ENCODE data around the gene DOC2B. TPM values are rescaled to one million over a fixed set of nuclear protein-coding genes. Genes with fewer than 3 reads are reported as not detected.

DOC2B gene
- polyA plus RNA-seq, 1 of the 3 experiments (the other 2 are of a cell fraction), result 0.16 TPM

DNA sequence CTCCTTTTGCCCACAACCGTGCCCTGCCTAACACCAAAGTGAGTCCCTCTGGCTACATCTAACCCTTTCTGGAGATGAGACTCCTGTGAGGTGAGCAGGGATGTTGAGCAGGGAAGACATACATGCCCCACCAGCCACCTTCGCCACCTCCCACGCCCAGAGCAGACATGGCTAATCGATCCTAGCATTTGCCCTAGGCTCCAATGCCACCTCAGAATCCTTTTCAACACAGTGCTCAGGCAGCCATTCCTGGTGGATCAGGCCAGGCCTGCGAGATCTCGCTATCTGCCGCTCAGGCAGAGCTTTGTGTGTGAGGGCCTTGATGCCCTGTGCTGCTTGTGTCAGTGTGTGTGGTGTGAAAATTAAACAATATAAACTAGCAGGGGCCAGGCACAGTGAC, 23.1 kb downstream of the DOC2B start:
- TF ChIP-seq GATA2 (CRISPR knock-in tag; IDR thresholded peaks at IDR 0.05) (no peak), EP300 (IDR thresholded peaks at IDR 0.05; ENCODE audit: borderline replicate concordance in 1 of 2, low read depth in 1 of 2, low read length in 1 of 2) (no peak), POLR2AphosphoS5 (IDR thresholded peaks at IDR 0.05; ENCODE audit: low read depth, low read length) (no peak), TAF1 (IDR thresholded peaks at IDR 0.05; ENCODE audit: borderline replicate concordance, low read depth, low read length) (no peak), MEF2A (IDR thresholded peaks at IDR 0.05; ENCODE audit: borderline replicate concordance, low read depth) (no peak), RXRA (IDR thresholded peaks at IDR 0.05; ENCODE audit: borderline replicate concordance, low read depth) (no peak), SMC3 (IDR thresholded peaks at IDR 0.05; ENCODE audit: low read depth, low read length) (no peak), MXI1 (IDR thresholded peaks at IDR 0.05; ENCODE audit: low read depth, low read length) (no peak), EZH2phosphoT487 (IDR thresholded peaks at IDR 0.05; ENCODE audit: borderline replicate concordance, low read depth) (no peak), YY1 (IDR thresholded peaks at IDR 0.05; ENCODE audit: low read depth) (no peak), RAD21 (IDR thresholded peaks at IDR 0.05; ENCODE audit: low read length) (no peak)
- TF ChIP-seq, protein P1, sequence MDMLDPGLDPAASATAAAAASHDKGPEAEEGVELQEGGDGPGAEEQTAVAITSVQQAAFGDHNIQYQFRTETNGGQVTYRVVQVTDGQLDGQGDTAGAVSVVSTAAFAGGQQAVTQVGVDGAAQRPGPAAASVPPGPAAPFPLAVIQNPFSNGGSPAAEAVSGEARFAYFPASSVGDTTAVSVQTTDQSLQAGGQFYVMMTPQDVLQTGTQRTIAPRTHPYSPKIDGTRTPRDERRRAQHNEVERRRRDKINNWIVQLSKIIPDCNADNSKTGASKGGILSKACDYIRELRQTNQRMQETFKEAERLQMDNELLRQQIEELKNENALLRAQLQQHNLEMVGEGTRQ (IDR thresholded peaks at IDR 0.05; ENCODE audit: borderline replicate concordance, low read depth, low read length), result no peak
- TF ChIP-seq, protein P2, sequence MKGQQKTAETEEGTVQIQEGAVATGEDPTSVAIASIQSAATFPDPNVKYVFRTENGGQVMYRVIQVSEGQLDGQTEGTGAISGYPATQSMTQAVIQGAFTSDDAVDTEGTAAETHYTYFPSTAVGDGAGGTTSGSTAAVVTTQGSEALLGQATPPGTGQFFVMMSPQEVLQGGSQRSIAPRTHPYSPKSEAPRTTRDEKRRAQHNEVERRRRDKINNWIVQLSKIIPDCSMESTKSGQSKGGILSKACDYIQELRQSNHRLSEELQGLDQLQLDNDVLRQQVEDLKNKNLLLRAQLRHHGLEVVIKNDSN (IDR thresholded peaks at IDR 0.05; ENCODE audit: borderline replicate concordance, low read depth), result no peak
- TF ChIP-seq, protein P3, sequence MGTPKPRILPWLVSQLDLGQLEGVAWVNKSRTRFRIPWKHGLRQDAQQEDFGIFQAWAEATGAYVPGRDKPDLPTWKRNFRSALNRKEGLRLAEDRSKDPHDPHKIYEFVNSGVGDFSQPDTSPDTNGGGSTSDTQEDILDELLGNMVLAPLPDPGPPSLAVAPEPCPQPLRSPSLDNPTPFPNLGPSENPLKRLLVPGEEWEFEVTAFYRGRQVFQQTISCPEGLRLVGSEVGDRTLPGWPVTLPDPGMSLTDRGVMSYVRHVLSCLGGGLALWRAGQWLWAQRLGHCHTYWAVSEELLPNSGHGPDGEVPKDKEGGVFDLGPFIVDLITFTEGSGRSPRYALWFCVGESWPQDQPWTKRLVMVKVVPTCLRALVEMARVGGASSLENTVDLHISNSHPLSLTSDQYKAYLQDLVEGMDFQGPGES (IDR thresholded peaks at IDR 0.05; ENCODE audit: low read depth, low read length), result no peak
- TF ChIP-seq, protein P4, sequence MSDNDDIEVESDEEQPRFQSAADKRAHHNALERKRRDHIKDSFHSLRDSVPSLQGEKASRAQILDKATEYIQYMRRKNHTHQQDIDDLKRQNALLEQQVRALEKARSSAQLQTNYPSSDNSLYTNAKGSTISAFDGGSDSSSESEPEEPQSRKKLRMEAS (IDR thresholded peaks at IDR 0.05; ENCODE audit: low read depth), result no peak
- Histone ChIP-seq H3F3A (replicated peaks; ENCODE audit: insufficient read depth) (no peaks in the 10 kb centered on the region), H3K9ac (no peak overlapping the region), H3K27ac (ENCODE audit: low read depth in 2 of 2, low read length in 1 of 2) (no peak overlapping the region), H3K27me3 (ENCODE audit: insufficient read depth) (no peaks in the 10 kb centered on the region; the same call in 1 of the 2 replicates), H4K20me1 (ENCODE audit: insufficient read depth) (no peaks in the 10 kb centered on the region), H3K4me1 (ENCODE audit: control insufficient read depth in 1 of 2, insufficient read depth in 2 of 2, low read depth in 1 of 2, low read length in 1 of 2) (no peaks in the 10 kb centered on the region), H2AFZ (ENCODE audit: low read depth) (no peak overlapping the region), H3K79me2 (ENCODE audit: insufficient read depth) (no peaks in the 10 kb centered on the region), H3K9me2 (no peaks in the 10 kb centered on the region), H3K4me3 (ENCODE audit: low read depth in 2 of 2, low read length in 1 of 2) (no peak overlapping the region), H3K4me2 (no peak overlapping the region), H3K36me3 (replicated peaks in 1 of 2; ENCODE audit: control insufficient read depth in 1 of 2, insufficient read depth in 2 of 2, low read length in 1 of 2) (no peaks in the 10 kb centered on the region), H3K9me3 (no peaks in the 10 kb centered on the region)
- WGBS (ENCODE audit: low lambda C conversion rate), result 47% methylated on average over 7 of the region's 7 CpGs
- ChIA-PET CTCF (interaction anchor here (0.8 to 1.2 kb wide), 3 partner anchors 150 to 227 kb away, joined by 3 to 4 read pairs (median 3); no protein-coding TSS in a partner anchor), POLR2A (no interaction called here)
- DNase-seq, result no peak
